ENCODE data around the gene FCRL2.

GRCh38 chr1:157803851-157804250, 26.9 kb upstream of the FCRL2 start:
- TF ChIP-seq POLR2A (IDR thresholded peaks at IDR 0.05), result no peak
- TF ChIP-seq CTCF (IDR thresholded peaks at IDR 0.05), result no peak
